ENCODE data around the gene PPP2R1A.

DNA sequence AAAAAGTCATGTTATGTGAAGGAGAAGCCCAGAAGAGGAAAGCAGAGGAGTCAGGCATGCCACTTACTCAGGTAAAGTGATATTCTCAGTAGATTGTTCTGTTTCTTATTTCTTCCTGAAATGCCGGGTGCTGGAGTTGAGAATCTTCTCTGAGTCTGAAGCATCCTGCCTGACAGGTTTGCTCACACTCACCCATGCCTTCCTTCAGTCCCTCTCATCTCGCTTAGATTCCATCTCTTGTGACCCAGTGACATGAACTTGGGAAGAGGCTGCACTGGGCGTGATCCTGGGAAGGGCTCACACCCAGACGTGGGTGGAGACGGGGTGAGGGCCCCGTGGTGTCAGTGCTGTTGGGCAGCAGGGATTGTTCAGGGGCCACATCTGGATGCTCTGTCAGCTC lies 87.6 kb downstream of the PPP2R1A start:
- TF ChIP-seq, protein P1, sequence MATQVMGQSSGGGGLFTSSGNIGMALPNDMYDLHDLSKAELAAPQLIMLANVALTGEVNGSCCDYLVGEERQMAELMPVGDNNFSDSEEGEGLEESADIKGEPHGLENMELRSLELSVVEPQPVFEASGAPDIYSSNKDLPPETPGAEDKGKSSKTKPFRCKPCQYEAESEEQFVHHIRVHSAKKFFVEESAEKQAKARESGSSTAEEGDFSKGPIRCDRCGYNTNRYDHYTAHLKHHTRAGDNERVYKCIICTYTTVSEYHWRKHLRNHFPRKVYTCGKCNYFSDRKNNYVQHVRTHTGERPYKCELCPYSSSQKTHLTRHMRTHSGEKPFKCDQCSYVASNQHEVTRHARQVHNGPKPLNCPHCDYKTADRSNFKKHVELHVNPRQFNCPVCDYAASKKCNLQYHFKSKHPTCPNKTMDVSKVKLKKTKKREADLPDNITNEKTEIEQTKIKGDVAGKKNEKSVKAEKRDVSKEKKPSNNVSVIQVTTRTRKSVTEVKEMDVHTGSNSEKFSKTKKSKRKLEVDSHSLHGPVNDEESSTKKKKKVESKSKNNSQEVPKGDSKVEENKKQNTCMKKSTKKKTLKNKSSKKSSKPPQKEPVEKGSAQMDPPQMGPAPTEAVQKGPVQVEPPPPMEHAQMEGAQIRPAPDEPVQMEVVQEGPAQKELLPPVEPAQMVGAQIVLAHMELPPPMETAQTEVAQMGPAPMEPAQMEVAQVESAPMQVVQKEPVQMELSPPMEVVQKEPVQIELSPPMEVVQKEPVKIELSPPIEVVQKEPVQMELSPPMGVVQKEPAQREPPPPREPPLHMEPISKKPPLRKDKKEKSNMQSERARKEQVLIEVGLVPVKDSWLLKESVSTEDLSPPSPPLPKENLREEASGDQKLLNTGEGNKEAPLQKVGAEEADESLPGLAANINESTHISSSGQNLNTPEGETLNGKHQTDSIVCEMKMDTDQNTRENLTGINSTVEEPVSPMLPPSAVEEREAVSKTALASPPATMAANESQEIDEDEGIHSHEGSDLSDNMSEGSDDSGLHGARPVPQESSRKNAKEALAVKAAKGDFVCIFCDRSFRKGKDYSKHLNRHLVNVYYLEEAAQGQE (IDR thresholded peaks at IDR 0.05; ENCODE audit: insufficient read depth in 1 of 2, low read depth in 2 of 2, low read length in 2 of 2) = no peak
- TF ChIP-seq TAF1 (IDR thresholded peaks at IDR 0.05; ENCODE audit: borderline replicate concordance, insufficient read depth, low read length) = no peak
- no peak for TF ChIP-seq POLR2AphosphoS5 (IDR thresholded peaks at IDR 0.05; ENCODE audit: low read depth, low read length)
- TF ChIP-seq SIN3A (IDR thresholded peaks at IDR 0.05; ENCODE audit: borderline replicate concordance, insufficient read depth, low read length) = no peak
- TF ChIP-seq FOXP2 (optimal IDR thresholded peaks at IDR 0.05; ENCODE audit: borderline replicate concordance, extremely low read depth, extremely low read length, insufficient read depth) = no peak

Measured in PFSK-1 (cell line).